ENCODE data around the gene HAP1. TPM values are rescaled to one million over a fixed set of nuclear protein-coding genes. Genes with fewer than 3 reads are reported as not detected.

Gene HAP1
- total RNA-seq, 1 donor from 2014 or later, result not detected

GRCh38 chr17:41768682-41769288 is 34.3 kb upstream of the HAP1 start:
- H3K9me3 ChIP-seq, result no peaks in the 10 kb centered on the region
- no peaks in the 10 kb centered on the region for H3K27me3 ChIP-seq
- no peak for TF ChIP-seq CTCF (IDR thresholded peaks at IDR 0.05)
- peaks cover 3% of the 10 kb centered on the region in 2 donors for H3K4me1 ChIP-seq
- intact Hi-C loops (cut with DNase I), result no loop called here
- no peak overlapping the region for H3K27ac ChIP-seq
- no peak overlapping the region for H3K4me3 ChIP-seq
- peaks cover 61 to 74% of the 10 kb centered on the region in 2 donors for H3K36me3 ChIP-seq
- DNase-seq (ENCODE audit: low spot score in 2 of 2), result no peak

- Histone ChIP-seq H3K27ac (no peak overlapping the region), H3K9me3 (no peaks in the 10 kb centered on the region), H3K4me3 (no peak overlapping the region), H3K27me3 (no peaks in the 10 kb centered on the region), H3K4me1 (no peaks in the 10 kb centered on the region), H3K36me3 (peaks cover 74 to 87% of the 10 kb centered on the region in 2 donors)
- TF ChIP-seq CTCF (IDR thresholded peaks at IDR 0.05), result no peak
- intact Hi-C loops (cut with DNase I), result no loop called here
- no peak for DNase-seq (ENCODE audit: low spot score in 2 of 2)
Observed at GRCh38 chr17:41767324-41768042, 33.0 kb upstream of the HAP1 start.

- DNase-seq (ENCODE audit: low spot score in 2 of 2), result no peak
- no peak for TF ChIP-seq CTCF (IDR thresholded peaks at IDR 0.05)
- H3K27ac ChIP-seq, result no peak overlapping the region
- no peaks in the 10 kb centered on the region for H3K27me3 ChIP-seq
- no peaks in the 10 kb centered on the region for H3K9me3 ChIP-seq
- no peaks in the 10 kb centered on the region for H3K4me1 ChIP-seq
- H3K36me3 ChIP-seq, result peaks cover 79 to 92% of the 10 kb centered on the region in 2 donors
- H3K4me3 ChIP-seq, result no peak overlapping the region
- intact Hi-C loops (cut with DNase I), result no loop called here
Observed at GRCh38 chr17:41766135-41766534, 31.7 kb upstream of the HAP1 start.

GRCh38 chr17:41763327-41763726 is 28.9 kb upstream of the HAP1 start:
- intact Hi-C loops (cut with DNase I), result no loop called here
- Histone ChIP-seq H3K9me3 (no peaks in the 10 kb centered on the region), H3K36me3 (peaks cover 69 to 82% of the 10 kb centered on the region in 2 donors), H3K4me1 (no peaks in the 10 kb centered on the region), H3K4me3 (no peak overlapping the region), H3K27me3 (no peaks in the 10 kb centered on the region), H3K27ac (no peak overlapping the region)
- DNase-seq (ENCODE audit: low spot score in 2 of 2), result no peak
- TF ChIP-seq CTCF (IDR thresholded peaks at IDR 0.05), result no peak

GRCh38 chr17:41762841-41763240 is 28.4 kb upstream of the HAP1 start:
- DNase-seq (ENCODE audit: low spot score in 2 of 2), result no peak
- Histone ChIP-seq H3K27me3 (no peaks in the 10 kb centered on the region), H3K36me3 (peaks cover 64 to 82% of the 10 kb centered on the region in 2 donors), H3K9me3 (no peaks in the 10 kb centered on the region), H3K27ac (no peak overlapping the region), H3K4me3 (no peak overlapping the region), H3K4me1 (no peaks in the 10 kb centered on the region)
- intact Hi-C loops (cut with DNase I), result no loop called here
- no peak for TF ChIP-seq CTCF (IDR thresholded peaks at IDR 0.05)
